ENCODE measurements around the gene ZNF438. TPM values are rescaled to one million over a fixed set of nuclear protein-coding genes. Genes with fewer than 3 reads are reported as not detected.
"Not testable (repeated sequence)": the region's sequence is repeated elsewhere in the genome, so short reads cannot be mapped to it uniquely, and the experiment has no call there.

The ZNF438 gene
- polyA plus RNA-seq, 3 donors = 8.9 to 10.2 (median 10.1) TPM

DNA sequence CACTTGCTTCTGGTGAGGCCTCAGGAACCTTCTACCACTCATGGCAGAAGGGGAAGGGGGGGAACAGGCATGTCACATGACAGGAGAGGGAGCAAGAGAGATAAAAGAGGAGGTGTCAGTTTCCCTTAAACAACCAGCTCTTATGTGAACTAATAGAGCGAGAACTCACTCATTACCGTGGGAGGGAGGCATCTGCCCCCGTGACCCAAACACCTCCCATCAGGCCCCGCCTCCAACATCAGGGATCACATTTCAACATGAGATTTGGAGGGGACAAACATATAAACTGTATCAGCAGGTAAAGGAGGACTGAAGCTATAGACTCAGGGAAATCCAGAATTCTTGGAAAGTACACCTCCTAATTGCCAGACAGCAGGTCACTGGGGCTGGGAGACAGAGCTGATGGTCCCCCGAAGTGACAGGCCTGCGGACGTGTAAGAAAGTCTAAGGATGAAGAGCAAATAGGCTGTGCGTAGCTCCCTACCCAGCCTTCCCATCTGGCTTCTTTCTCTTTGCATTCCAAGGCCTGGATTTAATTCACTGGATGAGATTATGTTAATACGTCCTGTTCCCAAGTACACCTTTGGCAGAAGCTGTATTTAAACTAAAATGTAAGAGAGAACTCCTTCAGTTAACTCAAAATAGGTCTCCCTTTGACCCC is 215.4 kb downstream of the ZNF438 start:
- DNase-seq (ENCODE audit: low read depth in 3 of 3, low spot score in 2 of 3) = no peak

- no peak for DNase-seq (ENCODE audit: low read depth in 3 of 3, low spot score in 2 of 3)
These were observed 217.7 kb downstream of the ZNF438 start for GRCh38 chr10:30813872-30814481.

- DNase-seq (ENCODE audit: low read depth in 3 of 3, low spot score in 2 of 3) = no peak
These were observed 219.4 kb downstream of the ZNF438 start for GRCh38 chr10:30812018-30812851.

- DNase-seq (ENCODE audit: low read depth in 3 of 3, low spot score in 2 of 3) = no peak
These were observed 220.2 kb downstream of the ZNF438 start for GRCh38 chr10:30811276-30812017.

- DNase-seq (ENCODE audit: low read depth in 3 of 3, low spot score in 2 of 3) = no peak
These were observed 221.2 kb downstream of the ZNF438 start for GRCh38 chr10:30810416-30810815.

GRCh38 chr10:30806850-30807249 is 224.8 kb downstream of the ZNF438 start:
- DNase-seq (ENCODE audit: low read depth in 3 of 3, low spot score in 2 of 3) = no peak

DNA sequence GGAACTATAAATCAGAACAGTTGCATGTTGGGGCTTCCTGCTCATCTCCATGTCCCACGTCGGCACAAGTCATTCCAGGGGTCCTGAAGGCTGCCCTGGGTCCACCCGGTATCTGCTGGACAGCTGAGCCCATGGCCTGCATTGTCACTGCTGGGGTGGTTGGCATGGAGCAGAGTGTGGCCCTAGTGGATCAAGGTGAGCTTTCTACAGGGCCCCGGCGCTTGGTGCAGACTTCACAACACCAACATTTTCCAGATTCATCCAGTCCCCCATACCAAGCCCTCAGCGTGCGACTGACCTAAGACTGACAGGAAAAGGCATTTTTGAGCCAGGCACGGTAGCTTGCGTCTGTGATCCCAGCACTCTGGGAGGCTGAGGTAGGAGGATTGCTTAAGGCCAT is 226.6 kb downstream of the ZNF438 start:
- DNase-seq (ENCODE audit: low read depth in 3 of 3, low spot score in 2 of 3) = no peak

- DNase-seq (ENCODE audit: low read depth in 3 of 3, low spot score in 2 of 3) = no peak
These were observed 227.1 kb downstream of the ZNF438 start for GRCh38 chr10:30804478-30805055.

- no peak for DNase-seq (ENCODE audit: low read depth in 3 of 3, low spot score in 2 of 3)
These were observed 227.8 kb downstream of the ZNF438 start for GRCh38 chr10:30803892-30804322.

DNA sequence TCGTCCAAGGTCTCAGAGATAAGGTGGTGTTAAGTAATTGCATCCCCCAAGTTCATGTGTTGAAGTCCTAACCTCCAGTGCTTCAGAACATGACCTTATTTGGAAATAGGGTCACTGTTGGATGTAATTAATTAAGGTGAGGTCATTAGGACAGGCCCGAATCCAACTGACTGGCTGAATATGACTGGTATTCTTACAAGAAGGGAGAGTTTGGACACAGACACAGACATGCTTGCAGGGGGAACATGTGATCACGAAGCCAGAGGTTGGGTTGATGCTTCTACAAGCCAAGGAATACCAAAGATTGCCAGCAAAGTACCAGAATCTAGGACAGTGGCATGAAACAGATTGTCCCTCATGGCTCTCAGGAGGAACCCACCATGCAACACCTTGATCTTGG is 228.6 kb downstream of the ZNF438 start:
- DNase-seq (ENCODE audit: low read depth in 3 of 3, low spot score in 2 of 3) = no peak

DNA sequence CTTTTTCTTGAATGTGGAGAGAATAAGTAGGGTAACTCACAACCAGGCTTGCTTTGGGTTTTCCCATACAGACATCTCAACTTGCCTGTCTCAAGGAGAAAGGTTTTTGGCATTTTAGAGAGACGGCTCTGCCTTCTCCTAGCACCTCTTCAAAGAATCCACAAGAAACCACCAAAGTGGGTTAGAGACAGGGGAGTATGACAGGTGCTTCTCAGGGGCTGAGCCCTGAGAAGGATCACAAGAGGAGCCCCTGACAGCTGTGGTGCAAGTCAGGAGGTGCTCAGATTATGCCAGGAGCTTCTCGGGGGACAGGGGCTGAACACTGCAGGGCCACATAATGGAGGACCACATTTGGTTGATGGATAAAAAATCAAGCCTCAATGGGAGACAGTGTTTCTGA is 231.3 kb downstream of the ZNF438 start:
- DNase-seq (ENCODE audit: low read depth in 3 of 3, low spot score in 2 of 3) = no peak

DNA sequence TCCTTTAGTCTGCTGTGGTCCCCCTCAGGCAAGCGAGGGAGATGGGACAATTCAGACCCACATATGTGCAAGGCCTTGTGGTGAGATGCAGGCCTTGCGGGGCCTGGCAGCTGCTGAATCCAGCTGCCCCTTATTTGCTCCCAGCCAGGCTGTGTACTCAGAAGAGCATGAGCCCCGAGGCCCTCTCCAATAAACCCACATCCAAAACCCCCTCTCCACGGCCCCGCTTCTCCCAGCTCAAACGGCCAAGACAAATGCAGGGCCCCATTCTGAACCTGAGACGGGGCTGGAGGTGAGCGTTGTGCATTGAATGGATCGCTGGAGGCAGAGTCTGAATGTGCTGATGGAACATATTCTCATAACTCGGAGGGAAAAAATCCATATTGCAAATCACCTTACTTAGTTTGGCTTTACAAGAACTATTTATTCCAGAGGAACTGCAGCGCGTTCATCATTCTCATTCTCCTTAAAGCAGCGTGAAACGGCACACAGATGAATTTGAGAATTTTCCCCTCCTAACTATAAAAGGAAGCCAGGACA is 232.9 kb downstream of the ZNF438 start:
- no peak for DNase-seq (ENCODE audit: low read depth in 3 of 3, low spot score in 2 of 3)

DNA sequence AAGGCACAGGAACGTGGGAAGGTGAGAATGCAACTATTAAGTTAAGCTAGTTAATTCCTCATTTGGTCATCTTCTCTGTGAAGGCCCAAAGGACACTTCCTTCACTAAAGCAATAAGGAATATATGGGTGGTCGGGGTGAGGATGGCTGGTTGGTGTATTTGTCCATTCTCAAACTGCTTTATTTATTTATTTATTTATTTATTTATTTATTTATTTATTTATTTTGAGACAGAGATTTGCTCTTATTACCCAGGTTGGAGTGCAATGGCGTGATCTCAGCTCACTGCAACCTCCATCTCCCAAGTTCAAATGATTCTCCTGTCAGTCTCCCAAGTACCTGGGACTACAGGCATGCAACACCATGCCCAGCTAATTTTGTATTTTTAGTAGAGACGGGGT is 236.6 kb downstream of the ZNF438 start:
- not testable (repeated sequence) for DNase-seq (ENCODE audit: low read depth in 3 of 3, low spot score in 2 of 3)

Data from right renal cortex interstitium (tissue), 3 donors.